Brain microvascular endothelial cell (primary cell): ENCODE results near the gene FBL.
"Not testable (repeated sequence)": the region's sequence is repeated elsewhere in the genome, so short reads cannot be mapped to it uniquely, and the experiment has no call there.

Experiments
- DNase-seq: peaks from one replicate; pipeline ENCODE4 v3.0.0-alpha.2; 2020
- H3K27ac ChIP-seq: fragments of 250-450 bp; sonication (Bioruptor Pico); 2 replicates; pipeline ENCODE4 v1.5.1; 2020; ENCODE audit warnings: mild to moderate bottlenecking, moderate library complexity
- H3K27me3 ChIP-seq: fragments of 250-450 bp; sonication (Bioruptor Pico); replicated peaks from 2 replicates; pipeline ENCODE4 v1.5.1; 2020; ENCODE audit warnings: mild to moderate bottlenecking
- H3K36me3 ChIP-seq: fragments of 250-450 bp; sonication (Bioruptor Pico); replicated peaks from 2 replicates; pipeline ENCODE4 v1.5.1; 2020; ENCODE audit warnings: mild to moderate bottlenecking
- H3K4me3 ChIP-seq: 2 replicates; pipeline ENCODE4 v1.5.1; 2011; ENCODE audit warnings: low read depth, mild to moderate bottlenecking, control low read depth, low read length, moderate library complexity
- CTCF ChIP-seq: IDR thresholded peaks from 2 replicates; pipeline ENCODE4 v1.5.1; 2011; ENCODE audit warnings: low read depth, mild to moderate bottlenecking, moderate library complexity, low read length, control low read depth, inconsistent platforms; ENCODE audit errors: missing control alignments
- in situ Hi-C: cut with HindIII; loops from 2 replicates; pipeline ENCODE4 v1.10.0; 2017; ENCODE audit warnings: low sequenced_read_pairs, low pct_ligation_motif_present

Gene FBL

GRCh38 chr19:39810424-39810823 lies 35.8 kb downstream of the FBL start:
- DNase-seq = no peak
- no peak for TF ChIP-seq CTCF
- in situ Hi-C loops = no loop called here

GRCh38 chr19:39809368-39809767 lies 36.8 kb downstream of the FBL start:
- no peak for DNase-seq
- TF ChIP-seq CTCF = no peak
- no peaks in the 10 kb centered on the region for H3K27me3 ChIP-seq

More at GRCh38 chr19:39810424-39810823, 35.8 kb downstream of the FBL start:
- no peak overlapping the region for H3K27ac ChIP-seq
- no peak overlapping the region for H3K4me3 ChIP-seq
- H3K36me3 ChIP-seq = no peaks in the 10 kb centered on the region
- no peaks in the 10 kb centered on the region for H3K27me3 ChIP-seq

GRCh38 chr19:39808688-39809087 lies 37.5 kb downstream of the FBL start:
- H3K27me3 ChIP-seq, in situ Hi-C loops: not testable (repeated sequence)

More at GRCh38 chr19:39809368-39809767, 36.8 kb downstream of the FBL start:
- Histone ChIP-seq H3K4me3 (no peak overlapping the region), H3K27ac (no peak overlapping the region), H3K36me3 (no peaks in the 10 kb centered on the region)
- in situ Hi-C loops = no loop called here

GRCh38 chr19:39807846-39808364 lies 38.3 kb downstream of the FBL start:
- H3K36me3 ChIP-seq = no peaks in the 10 kb centered on the region
- no peak for DNase-seq
- no peak for TF ChIP-seq CTCF
- no peak overlapping the region for H3K4me3 ChIP-seq
- no peak overlapping the region for H3K27ac ChIP-seq
- no peaks in the 10 kb centered on the region for H3K27me3 ChIP-seq
- in situ Hi-C loops = no loop called here

More at GRCh38 chr19:39808688-39809087, 37.5 kb downstream of the FBL start:
- not testable (repeated sequence) for H3K27ac ChIP-seq, DNase-seq, H3K4me3 ChIP-seq, H3K36me3 ChIP-seq

GRCh38 chr19:39805104-39805503 lies 41.1 kb downstream of the FBL start:
- Histone ChIP-seq H3K27me3 (no peaks in the 10 kb centered on the region), H3K27ac (no peak overlapping the region), H3K36me3 (no peaks in the 10 kb centered on the region), H3K4me3 (no peak overlapping the region)
- TF ChIP-seq CTCF = no peak
- in situ Hi-C loops = no loop called here
- peak; percentile 5 for DNase-seq

GRCh38 chr19:39802958-39803357 lies 43.2 kb downstream of the FBL start:
- Histone ChIP-seq H3K4me3 (no peak overlapping the region), H3K27me3 (no peaks in the 10 kb centered on the region), H3K36me3 (no peaks in the 10 kb centered on the region), H3K27ac (no peak overlapping the region)
- in situ Hi-C loops = no loop called here
- DNase-seq = no peak
- no peak for TF ChIP-seq CTCF
